ENCODE measurements around the gene CCDC97. TPM values are rescaled to one million over a fixed set of nuclear protein-coding genes. Genes with fewer than 3 reads are reported as not detected.
A peak's percentile ranks its signal among the peaks of the same experiment; 100 is the strongest.

The CCDC97 gene
- total and polyA plus RNA-seq, 2 experiments from 2014 or later = 15.1 to 24.4 TPM

DNA sequence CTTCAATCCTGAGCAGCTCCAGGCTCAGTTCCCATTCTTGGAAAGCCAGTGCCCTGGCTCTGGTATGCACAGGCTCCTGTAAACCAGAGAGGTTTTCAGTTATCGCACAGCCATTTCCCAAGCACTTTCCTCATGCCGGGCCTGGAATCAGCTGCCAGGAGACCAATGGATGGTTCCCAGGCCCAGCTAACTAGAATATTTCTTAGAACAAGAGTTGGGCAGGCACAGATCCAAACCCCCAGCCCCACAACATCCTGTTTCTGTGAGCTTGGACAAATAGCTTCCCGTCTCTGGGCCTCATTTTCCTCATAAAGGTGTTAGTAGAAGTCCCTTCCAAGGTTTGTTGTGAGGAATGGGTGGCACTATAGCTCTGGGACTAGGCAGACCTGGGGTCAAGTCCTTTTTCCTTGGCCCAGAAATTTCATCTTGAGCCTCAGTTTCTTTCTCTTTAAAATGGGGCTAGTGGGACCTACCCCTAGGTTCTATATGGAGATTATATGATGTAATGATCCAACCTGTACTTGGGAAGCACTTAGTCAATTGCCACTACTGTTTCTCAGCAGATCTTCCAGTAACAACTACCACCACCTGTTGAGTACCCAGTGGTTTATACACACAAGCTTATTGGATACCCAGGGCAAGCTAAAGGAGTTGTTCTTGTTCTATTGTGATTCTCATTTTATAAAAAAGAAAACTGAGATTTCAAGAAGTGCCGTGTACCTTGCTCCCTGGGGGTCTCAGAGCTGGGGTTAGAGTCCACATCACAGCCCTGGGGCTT lies 5.1 kb upstream of the CCDC97 start:
- Histone ChIP-seq H2AFZ (no peak overlapping the region), H3K4me3 (no peak overlapping the region), H3K9me3 (ENCODE audit: low read depth) (no peaks in the 10 kb centered on the region), H3K9me2 (replicated peaks; ENCODE audit: insufficient read depth) (no peaks in the 10 kb centered on the region), H3K36me3 (replicated peaks; ENCODE audit: insufficient read depth, low read depth) (no peaks in the 10 kb centered on the region), H3K27ac (no peak overlapping the region), H3K27me3 (no peaks in the 10 kb centered on the region), H3K4me1 (ENCODE audit: insufficient read depth) (peaks cover 10% of the 10 kb centered on the region), H4K20me1 (ENCODE audit: insufficient read depth, poor library complexity, severe bottlenecking) (no peaks in the 10 kb centered on the region), H3K4me2 (no peak overlapping the region), H3K79me2 (peaks cover 12% of the 10 kb centered on the region)
- WGBS (ENCODE audit: low lambda C conversion rate, missing lambda C conversion rate) = 91% methylated on average over 4 of the region's 4 CpGs
- TF ChIP-seq, protein P1, sequence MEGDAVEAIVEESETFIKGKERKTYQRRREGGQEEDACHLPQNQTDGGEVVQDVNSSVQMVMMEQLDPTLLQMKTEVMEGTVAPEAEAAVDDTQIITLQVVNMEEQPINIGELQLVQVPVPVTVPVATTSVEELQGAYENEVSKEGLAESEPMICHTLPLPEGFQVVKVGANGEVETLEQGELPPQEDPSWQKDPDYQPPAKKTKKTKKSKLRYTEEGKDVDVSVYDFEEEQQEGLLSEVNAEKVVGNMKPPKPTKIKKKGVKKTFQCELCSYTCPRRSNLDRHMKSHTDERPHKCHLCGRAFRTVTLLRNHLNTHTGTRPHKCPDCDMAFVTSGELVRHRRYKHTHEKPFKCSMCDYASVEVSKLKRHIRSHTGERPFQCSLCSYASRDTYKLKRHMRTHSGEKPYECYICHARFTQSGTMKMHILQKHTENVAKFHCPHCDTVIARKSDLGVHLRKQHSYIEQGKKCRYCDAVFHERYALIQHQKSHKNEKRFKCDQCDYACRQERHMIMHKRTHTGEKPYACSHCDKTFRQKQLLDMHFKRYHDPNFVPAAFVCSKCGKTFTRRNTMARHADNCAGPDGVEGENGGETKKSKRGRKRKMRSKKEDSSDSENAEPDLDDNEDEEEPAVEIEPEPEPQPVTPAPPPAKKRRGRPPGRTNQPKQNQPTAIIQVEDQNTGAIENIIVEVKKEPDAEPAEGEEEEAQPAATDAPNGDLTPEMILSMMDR (IDR thresholded peaks at IDR 0.05; ENCODE audit: poor library complexity) = no peak
- TF ChIP-seq EZH2 (IDR thresholded peaks at IDR 0.05; ENCODE audit: borderline replicate concordance) = no peak
- TF ChIP-seq EZH2phosphoT487 (IDR thresholded peaks at IDR 0.05; ENCODE audit: low read depth, severe bottlenecking, unreplicated experiment) = no peak
- DNase-seq (ENCODE audit: low spot score) = no peak

DNA sequence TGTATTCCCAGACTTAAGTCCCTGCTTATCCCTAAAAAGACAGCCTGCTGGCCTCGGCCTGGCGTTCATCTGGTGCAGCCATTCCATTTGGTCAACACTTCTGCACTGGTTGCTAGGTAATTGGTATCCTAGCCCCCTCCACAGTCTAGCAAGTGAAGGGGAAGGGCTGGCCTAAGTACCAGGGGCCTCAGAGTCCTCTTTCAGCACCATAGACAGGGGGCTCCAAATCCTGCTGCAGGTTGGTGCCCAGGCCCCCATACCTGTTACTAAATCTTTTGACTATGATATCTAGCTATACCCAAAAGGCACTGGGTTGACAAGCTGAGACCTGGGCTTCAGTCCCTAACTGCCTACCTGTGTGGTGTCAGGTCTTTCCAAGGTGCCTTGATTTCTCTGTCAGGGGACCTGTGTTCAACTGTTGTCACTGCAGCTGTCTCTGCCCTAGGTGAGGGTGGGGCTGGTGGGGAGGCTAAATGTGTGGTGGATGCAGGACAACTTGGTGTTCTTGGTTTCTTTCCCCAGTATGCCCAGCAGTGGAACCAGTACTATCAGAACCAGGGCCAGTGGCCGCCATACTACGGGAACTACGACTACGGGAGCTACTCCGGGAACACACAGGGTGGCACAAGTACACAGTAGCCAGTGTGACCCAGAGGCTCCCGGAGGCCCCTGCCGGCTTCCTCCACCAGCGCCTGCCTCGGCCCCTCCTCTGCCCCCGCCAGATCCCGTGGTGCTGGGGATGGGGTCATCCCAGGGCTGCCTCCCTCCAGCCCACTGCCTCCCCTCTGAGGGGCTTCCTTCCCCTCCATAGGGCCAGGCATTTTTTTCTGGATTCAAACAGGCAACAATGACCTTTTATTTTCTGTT lies 3.8 kb upstream of the CCDC97 start:
- H3K36me3 ChIP-seq (replicated peaks; ENCODE audit: insufficient read depth, low read depth) = no peaks in the 10 kb centered on the region

DNA sequence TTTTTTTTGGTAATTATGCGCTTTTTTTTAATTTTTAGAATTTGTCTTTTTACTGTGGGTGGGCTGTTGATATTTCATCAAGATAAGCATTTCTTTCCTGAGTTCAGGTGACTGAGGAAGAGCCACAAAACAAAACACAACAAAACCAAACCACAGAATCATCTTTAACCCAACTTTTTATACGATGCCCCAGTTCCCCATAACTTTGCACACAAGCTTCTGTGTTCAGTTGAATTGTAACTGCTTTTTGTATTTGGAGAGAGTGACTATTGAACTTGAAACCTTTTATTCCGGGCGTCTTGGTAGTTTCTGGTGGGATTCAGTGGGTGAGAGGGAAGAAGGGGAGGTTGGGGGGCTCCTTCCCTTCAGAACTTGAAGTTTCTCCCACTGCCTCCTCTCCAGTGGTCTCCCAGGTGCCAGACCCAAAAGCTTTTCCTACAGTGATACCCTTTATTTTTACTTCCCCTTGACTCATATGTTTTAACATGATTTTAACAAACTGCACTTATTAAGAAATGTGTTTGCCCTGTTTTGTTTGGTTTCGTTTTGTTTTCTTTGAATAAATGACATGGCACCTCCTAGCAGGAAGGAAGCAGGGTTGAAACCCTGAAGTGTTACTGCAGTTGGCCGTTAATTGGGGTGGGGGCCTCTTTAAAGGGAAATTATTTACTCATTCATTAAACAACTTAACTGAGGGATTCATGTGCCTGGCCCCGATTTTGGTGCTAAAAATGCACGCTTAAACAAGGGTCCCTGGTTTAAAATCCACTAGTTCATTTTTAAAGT lies 2.7 kb upstream of the CCDC97 start:
- H3K36me3 ChIP-seq (replicated peaks; ENCODE audit: insufficient read depth, low read depth) = no peaks in the 10 kb centered on the region
- WGBS (ENCODE audit: low lambda C conversion rate, missing lambda C conversion rate) = 91% methylated on average over 8 of the region's 8 CpGs
- H3K79me2 ChIP-seq = peaks cover 22% of the 10 kb centered on the region
- no peak for TF ChIP-seq EZH2 (IDR thresholded peaks at IDR 0.05; ENCODE audit: borderline replicate concordance)
- TF ChIP-seq EZH2phosphoT487 (IDR thresholded peaks at IDR 0.05; ENCODE audit: low read depth, severe bottlenecking, unreplicated experiment) = no peak
- TF ChIP-seq, protein P1 (IDR thresholded peaks at IDR 0.05; ENCODE audit: poor library complexity) = no peak
- H3K4me1 ChIP-seq (ENCODE audit: insufficient read depth) = peaks cover 21% of the 10 kb centered on the region
- H3K9me3 ChIP-seq (ENCODE audit: low read depth) = no peaks in the 10 kb centered on the region
- H3K4me2 ChIP-seq = no peak overlapping the region
- H3K9me2 ChIP-seq (replicated peaks; ENCODE audit: insufficient read depth) = no peaks in the 10 kb centered on the region
- H4K20me1 ChIP-seq (ENCODE audit: insufficient read depth, poor library complexity, severe bottlenecking) = peaks cover 8% of the 10 kb centered on the region
- DNase-seq (ENCODE audit: low spot score) = no peak
- H3K27me3 ChIP-seq = no peaks in the 10 kb centered on the region
- H3K4me3 ChIP-seq = no peak overlapping the region
- H3K27ac ChIP-seq = peak overlapping the region; percentile 89
- no peak overlapping the region for H2AFZ ChIP-seq

More for the DNA sequence above, 3.8 kb upstream of the CCDC97 start:
- Histone ChIP-seq H3K9me2 (replicated peaks; ENCODE audit: insufficient read depth) (no peaks in the 10 kb centered on the region), H3K79me2 (peaks cover 11% of the 10 kb centered on the region), H3K4me3 (no peak overlapping the region), H3K27me3 (no peaks in the 10 kb centered on the region), H3K9me3 (ENCODE audit: low read depth) (no peaks in the 10 kb centered on the region), H3K27ac (no peak overlapping the region), H3K4me2 (no peak overlapping the region), H4K20me1 (ENCODE audit: insufficient read depth, poor library complexity, severe bottlenecking) (no peaks in the 10 kb centered on the region), H3K4me1 (ENCODE audit: insufficient read depth) (peaks cover 14% of the 10 kb centered on the region), H2AFZ (no peak overlapping the region)
- TF ChIP-seq EZH2phosphoT487 (IDR thresholded peaks at IDR 0.05; ENCODE audit: low read depth, severe bottlenecking, unreplicated experiment) (no peak), EZH2 (IDR thresholded peaks at IDR 0.05; ENCODE audit: borderline replicate concordance) (no peak)
- TF ChIP-seq, protein P1 (IDR thresholded peaks at IDR 0.05; ENCODE audit: poor library complexity) = no peak
- no peak for DNase-seq (ENCODE audit: low spot score)
- WGBS (ENCODE audit: low lambda C conversion rate, missing lambda C conversion rate) = 94% methylated on average over 13 of the region's 13 CpGs

Data from hepatocyte (in vitro differentiated cells).